Right lobe of liver (tissue), 4 donors: Measurements from ENCODE around the gene GJA3.

Experiments used
- POLR2A ChIP-seq: fragments of 450-650 bp; IDR thresholded peaks from one replicate; pipeline ENCODE4 v1.6.1; 2017; ENCODE audit warnings: antibody characterized with exemption, mild to moderate bottlenecking
- TF ChIP-seq, protein P1 (sequence below), 4 donors: fragments of 200-600 bp in 3 of 4; fragments of 450-650 bp in 1 of 4; IDR thresholded peaks; one replicate each; pipeline versions ENCODE4 v1.5.1 to v1.8.0; 2016 to 2022; ENCODE audit warnings: antibody characterized with exemption in 4 of 4, mild to moderate bottlenecking in 2 of 4
- donor health status: DM: no; HTN: no; CAD: no.
- donor health status: DM: no; HTN: no; CAD: no.
- donor health status: DM: no; HTN: yes; CAD: no.

DNA sequence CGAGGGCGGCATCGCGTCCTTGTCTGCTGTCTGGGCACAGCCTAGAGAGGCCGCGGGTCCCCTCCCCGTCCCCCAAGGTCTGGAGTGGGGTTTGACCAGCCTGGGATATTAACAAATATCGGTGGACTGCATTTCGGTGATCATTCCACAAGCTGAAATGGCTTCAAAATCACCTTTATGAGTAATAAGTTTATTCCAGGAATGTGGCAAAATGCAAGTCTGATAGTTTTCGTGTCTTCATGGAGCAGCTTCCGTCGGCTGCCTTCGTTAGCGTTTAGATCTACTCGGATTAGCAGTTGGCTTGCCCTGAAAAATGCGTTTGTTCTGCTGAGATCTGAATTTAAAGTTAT lies 1.1 kb upstream of the GJA3 start:
- TF ChIP-seq POLR2A: no peak
- TF ChIP-seq, protein P1, sequence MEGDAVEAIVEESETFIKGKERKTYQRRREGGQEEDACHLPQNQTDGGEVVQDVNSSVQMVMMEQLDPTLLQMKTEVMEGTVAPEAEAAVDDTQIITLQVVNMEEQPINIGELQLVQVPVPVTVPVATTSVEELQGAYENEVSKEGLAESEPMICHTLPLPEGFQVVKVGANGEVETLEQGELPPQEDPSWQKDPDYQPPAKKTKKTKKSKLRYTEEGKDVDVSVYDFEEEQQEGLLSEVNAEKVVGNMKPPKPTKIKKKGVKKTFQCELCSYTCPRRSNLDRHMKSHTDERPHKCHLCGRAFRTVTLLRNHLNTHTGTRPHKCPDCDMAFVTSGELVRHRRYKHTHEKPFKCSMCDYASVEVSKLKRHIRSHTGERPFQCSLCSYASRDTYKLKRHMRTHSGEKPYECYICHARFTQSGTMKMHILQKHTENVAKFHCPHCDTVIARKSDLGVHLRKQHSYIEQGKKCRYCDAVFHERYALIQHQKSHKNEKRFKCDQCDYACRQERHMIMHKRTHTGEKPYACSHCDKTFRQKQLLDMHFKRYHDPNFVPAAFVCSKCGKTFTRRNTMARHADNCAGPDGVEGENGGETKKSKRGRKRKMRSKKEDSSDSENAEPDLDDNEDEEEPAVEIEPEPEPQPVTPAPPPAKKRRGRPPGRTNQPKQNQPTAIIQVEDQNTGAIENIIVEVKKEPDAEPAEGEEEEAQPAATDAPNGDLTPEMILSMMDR (IDR thresholded peaks at IDR 0.05): no peak
